ENCODE results near the gene DAGLB. TPM values are rescaled to one million over a fixed set of nuclear protein-coding genes. Genes with fewer than 3 reads are reported as not detected.
A peak's percentile ranks its signal among the peaks of the same experiment; 100 is the strongest.

The DAGLB gene
- total RNA-seq, 1 donor from 2014 or later, result 28.3 TPM

- Mint-ChIP-seq H3K27ac (ENCODE audit: unreplicated experiment) (peak overlapping the region; percentile 94), H3K27me3 (ENCODE audit: low read depth, unreplicated experiment) (no peaks in the 10 kb centered on the region), H3K4me3 (ENCODE audit: unreplicated experiment) (no peak overlapping the region), H3K4me1 (ENCODE audit: low read depth, unreplicated experiment) (peaks cover 33% of the 10 kb centered on the region), H3K36me3 (ENCODE audit: low read depth, unreplicated experiment) (peaks cover 21% of the 10 kb centered on the region), H3K9me3 (ENCODE audit: unreplicated experiment) (no peaks in the 10 kb centered on the region)
- Histone ChIP-seq H4K20me1 (ENCODE audit: insufficient read depth, low read length) (peaks cover 87% of the 10 kb centered on the region), H3K9me3 (ENCODE audit: insufficient read depth, low read depth, low read length) (no peaks in the 10 kb centered on the region), H3K9ac (ENCODE audit: low read length) (peak overlapping the region; percentile 11), H2AFZ (ENCODE audit: low read depth, low read length) (no peak overlapping the region), H3K27me3 (ENCODE audit: insufficient read depth, low read length) (no peaks in the 10 kb centered on the region), H3K4me2 (ENCODE audit: low read length) (peak overlapping the region; percentile 32), H3K36me3 (ENCODE audit: insufficient read depth, low read length) (peaks cover 32% of the 10 kb centered on the region), H3K4me3 (ENCODE audit: insufficient read depth, low read depth, low read length) (no peak overlapping the region), H3K27ac (ENCODE audit: low read depth, low read length) (peak overlapping the region; percentile 42), H3K4me1 (ENCODE audit: insufficient read depth, low read length) (peaks cover 18% of the 10 kb centered on the region), H3K79me2 (ENCODE audit: insufficient read depth, low read length) (peaks cover 99% of the 10 kb centered on the region)
- TF ChIP-seq CTCF (IDR thresholded peaks at IDR 0.05; ENCODE audit: insufficient read depth, low read depth, low read length) (no peak), EZH2 (IDR thresholded peaks at IDR 0.05; ENCODE audit: insufficient read depth, low read length) (no peak)
- DNase-seq (ENCODE audit: low read depth) (peak; percentile 61), FAIRE-seq (no peak)
Observed at GRCh38 chr7:6392712-6393666, 54.8 kb downstream of the DAGLB start.

- Mint-ChIP-seq H3K36me3 (ENCODE audit: low read depth, unreplicated experiment) (peaks cover 19% of the 10 kb centered on the region), H3K9me3 (ENCODE audit: unreplicated experiment) (no peaks in the 10 kb centered on the region), H3K4me3 (ENCODE audit: unreplicated experiment) (no peak overlapping the region), H3K27ac (ENCODE audit: unreplicated experiment) (no peak overlapping the region), H3K27me3 (ENCODE audit: low read depth, unreplicated experiment) (no peaks in the 10 kb centered on the region), H3K4me1 (ENCODE audit: low read depth, unreplicated experiment) (peaks cover 44% of the 10 kb centered on the region)
- Histone ChIP-seq H3K27ac (ENCODE audit: low read depth, low read length) (no peak overlapping the region), H2AFZ (ENCODE audit: low read depth, low read length) (no peak overlapping the region), H3K4me2 (ENCODE audit: low read length) (no peak overlapping the region), H4K20me1 (ENCODE audit: insufficient read depth, low read length) (peaks cover 92% of the 10 kb centered on the region), H3K9me3 (ENCODE audit: insufficient read depth, low read depth, low read length) (no peaks in the 10 kb centered on the region), H3K27me3 (ENCODE audit: insufficient read depth, low read length) (no peaks in the 10 kb centered on the region), H3K9ac (ENCODE audit: low read length) (no peak overlapping the region), H3K4me1 (ENCODE audit: insufficient read depth, low read length) (peaks cover 35% of the 10 kb centered on the region), H3K36me3 (ENCODE audit: insufficient read depth, low read length) (peaks cover 37% of the 10 kb centered on the region), H3K79me2 (ENCODE audit: insufficient read depth, low read length) (peaks cover 98% of the 10 kb centered on the region), H3K4me3 (ENCODE audit: insufficient read depth, low read depth, low read length) (no peak overlapping the region)
- TF ChIP-seq EZH2 (IDR thresholded peaks at IDR 0.05; ENCODE audit: insufficient read depth, low read length), result no peak
- TF ChIP-seq CTCF (IDR thresholded peaks at IDR 0.05; ENCODE audit: insufficient read depth, low read depth, low read length), result no peak
- DNase-seq (ENCODE audit: low read depth) (no peak), FAIRE-seq (no peak)
Observed at GRCh38 chr7:6389728-6390127, 58.0 kb downstream of the DAGLB start.

All from astrocyte (in vitro differentiated cells and primary cell).